ENCODE results near the gene MRPS21.

Gene MRPS21

GRCh38 chr1:150293433-150294253, at the start of gene MRPS21:
TSS of gene MRPS21 (plus strand) at chr1:150293861. CDS start at chr1:150294367, 506 bp downstream.
- peak; percentile 79 for DNase-seq (ENCODE audit: low read depth)

DNA sequence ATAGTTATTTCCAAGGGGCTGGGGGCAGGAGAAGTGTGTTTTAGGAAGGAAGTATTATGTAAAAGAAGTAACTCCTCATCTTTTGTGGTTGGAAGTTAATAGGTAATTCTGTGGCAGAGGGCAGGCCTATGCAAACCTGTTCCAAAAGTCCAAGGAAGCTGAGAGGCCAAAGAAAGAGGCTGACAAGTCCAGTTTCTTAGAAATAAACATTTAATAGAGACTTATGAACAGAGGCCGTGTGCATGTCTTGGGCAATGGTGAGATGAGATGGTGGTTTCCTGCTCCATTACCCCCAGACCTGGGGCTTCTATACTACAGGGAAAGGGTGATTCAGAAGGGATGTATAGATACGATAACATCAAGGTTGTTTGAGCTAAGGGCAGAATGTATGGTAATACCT, 43.7 kb upstream of the MRPS21 start:
- DNase-seq (ENCODE audit: low read depth) = no peak

DNA sequence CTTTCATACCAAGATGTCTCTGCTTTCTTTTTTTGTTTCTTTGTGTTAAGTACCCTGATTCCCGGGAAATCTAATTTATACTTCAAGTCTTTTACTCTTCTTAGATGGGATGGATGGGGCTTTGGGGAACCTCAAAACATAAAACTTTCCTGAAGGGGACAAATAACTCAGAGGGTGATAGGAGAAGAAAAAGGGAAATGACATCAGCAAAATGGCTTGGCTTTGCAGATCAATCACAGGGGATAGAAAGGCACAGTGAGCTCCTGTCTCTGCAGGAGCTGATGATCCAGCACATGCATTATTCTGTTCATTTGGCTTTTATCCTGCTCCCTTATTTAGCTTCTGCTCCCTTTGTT, 37.5 kb upstream of the MRPS21 start:
- DNase-seq (ENCODE audit: low read depth) = no peak

DNA sequence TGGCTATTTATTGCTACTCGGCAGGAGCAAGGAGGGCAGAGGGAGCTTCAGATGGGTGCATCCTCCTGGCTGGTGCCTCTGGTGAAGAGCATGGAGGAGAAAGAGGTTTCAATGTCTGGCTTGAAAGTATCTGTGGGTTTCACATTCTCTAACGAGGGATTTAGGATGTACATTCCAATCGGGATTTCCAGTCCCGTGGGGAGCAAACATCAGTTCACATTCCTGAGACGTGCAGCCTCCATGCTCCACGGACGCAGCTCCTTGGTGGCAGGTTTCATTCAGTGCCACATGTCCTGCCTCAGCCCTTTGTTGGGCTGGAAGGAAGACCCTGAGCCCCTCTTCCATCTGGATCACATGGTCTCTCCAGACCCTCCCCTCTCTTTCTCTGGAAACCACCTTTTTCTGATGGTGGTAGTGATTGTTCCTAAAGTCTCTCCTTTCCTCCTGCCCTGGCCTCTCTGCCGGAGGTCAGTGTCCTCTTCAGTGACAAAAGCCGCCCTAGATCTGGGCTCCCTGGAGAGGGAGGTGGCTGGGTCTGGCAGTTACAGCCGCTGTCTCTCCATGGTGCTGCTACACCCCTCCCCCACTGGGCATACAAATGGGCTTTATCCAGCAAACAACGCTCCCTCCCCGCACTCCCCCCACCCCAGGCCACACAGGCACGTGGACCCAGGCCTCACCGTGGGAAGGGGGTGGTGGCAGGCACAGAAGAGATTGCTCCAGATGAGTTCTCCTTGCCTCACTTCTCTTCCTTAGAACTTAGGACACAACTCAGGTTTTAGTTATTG, 36.9 kb upstream of the MRPS21 start:
- no peak for DNase-seq (ENCODE audit: low read depth)

- no peak for DNase-seq (ENCODE audit: low read depth)
Observed at GRCh38 chr1:150257624-150258585, 35.8 kb upstream of the MRPS21 start, which contains the start of gene CA14. TSS of gene CA14 (plus strand) at chr1:150257774. CDS start at chr1:150258129, 355 bp downstream.

- DNase-seq (ENCODE audit: low read depth) = no peak
Observed at GRCh38 chr1:150259217-150259616, 34.4 kb upstream of the MRPS21 start.

- DNase-seq (ENCODE audit: low read depth) = no peak
Observed at GRCh38 chr1:150259758-150260669, 33.6 kb upstream of the MRPS21 start.

GRCh38 chr1:150261367-150261766, 32.3 kb upstream of the MRPS21 start:
- DNase-seq (ENCODE audit: low read depth) = no peak

- DNase-seq (ENCODE audit: low read depth) = no peak
Observed at GRCh38 chr1:150262388-150263320, 31.0 kb upstream of the MRPS21 start.

GRCh38 chr1:150263549-150263948, 30.1 kb upstream of the MRPS21 start:
- DNase-seq (ENCODE audit: low read depth) = no peak

DNA sequence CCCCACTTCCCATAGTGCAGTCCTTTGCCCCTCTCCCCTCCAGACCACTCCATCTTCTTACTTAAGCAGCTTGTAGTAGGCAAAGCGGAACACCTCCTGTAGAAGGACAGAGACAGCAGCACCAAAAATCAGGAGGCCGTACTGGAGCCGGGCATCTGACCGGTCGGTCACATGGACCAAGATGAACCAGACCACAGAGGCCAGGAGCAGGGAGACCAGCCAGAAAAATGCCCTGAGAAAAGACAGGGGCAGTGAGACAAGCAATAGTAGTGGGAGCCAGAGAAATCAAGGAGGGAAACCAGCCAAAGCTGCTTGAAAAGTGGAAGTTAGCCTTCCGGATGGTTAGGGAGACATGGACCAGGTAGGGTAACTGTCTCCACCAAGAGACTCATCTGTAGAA, 25.8 kb upstream of the MRPS21 start:
- no peak for DNase-seq (ENCODE audit: low read depth)

DNA sequence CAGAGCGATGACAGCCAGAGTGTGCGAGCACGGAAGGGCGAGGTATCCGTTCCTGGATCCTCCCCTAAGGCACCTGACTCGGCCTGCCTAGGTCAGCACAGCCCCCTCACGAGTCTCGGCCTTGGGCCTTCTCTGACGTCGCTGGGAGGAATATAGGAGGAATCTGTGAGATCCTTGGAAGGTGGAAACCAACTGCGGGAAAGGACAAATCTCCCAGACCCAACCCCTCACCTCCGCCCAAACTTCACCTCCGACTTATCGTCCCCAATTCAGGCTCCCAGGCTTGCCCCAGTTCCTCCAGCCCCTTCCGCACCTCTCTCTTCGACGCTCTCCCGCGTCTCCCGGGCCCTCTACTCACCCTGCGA, 25.3 kb upstream of the MRPS21 start:
- no peak for DNase-seq (ENCODE audit: low read depth)

DNA sequence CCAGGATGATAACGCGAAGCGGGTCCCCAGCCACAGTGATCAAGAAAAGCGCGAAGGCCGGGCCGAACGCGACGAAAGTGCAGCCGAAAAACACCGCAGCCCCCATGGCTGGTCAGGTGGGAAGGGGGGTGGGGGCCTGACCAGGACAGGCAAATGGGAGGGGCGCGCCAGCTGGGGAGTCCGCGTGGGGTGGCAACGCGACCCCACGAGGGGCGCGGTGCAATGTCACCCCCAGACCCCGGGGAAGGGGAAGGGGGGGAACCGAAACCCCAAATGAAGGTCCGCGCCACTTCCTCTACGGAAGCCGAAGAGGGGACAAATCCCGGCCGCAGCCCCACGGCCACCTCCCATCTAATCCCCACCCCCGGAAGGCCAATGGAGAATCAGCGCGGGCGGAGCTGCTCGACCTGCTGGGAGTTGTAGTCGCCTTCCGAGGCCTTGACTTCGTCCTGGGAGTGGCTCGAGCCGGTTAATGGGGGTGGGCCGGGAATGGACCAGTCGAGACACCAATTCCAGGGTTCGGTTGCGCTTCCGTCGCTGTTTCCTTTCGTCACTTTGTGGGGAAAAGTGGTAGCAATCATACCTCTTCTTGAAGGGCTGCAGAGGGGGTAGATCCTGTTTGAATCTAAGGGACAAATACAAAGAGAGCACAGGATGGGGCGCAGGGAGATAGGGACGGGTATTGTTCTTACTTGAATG, 24.8 kb upstream of the MRPS21 start, which contains the start of gene APH1A:
Gene APH1A (minus strand): TSS at position 312 of the 699 bp plus-strand sequence. CDS start 206 bp downstream, at position 106.
- DNase-seq (ENCODE audit: low read depth) = peak; percentile 89

GRCh38 chr1:150269451-150269850, 24.2 kb upstream of the MRPS21 start:
- no peak for DNase-seq (ENCODE audit: low read depth)

- DNase-seq (ENCODE audit: low read depth) = no peak
Observed at GRCh38 chr1:150271291-150271959, 22.2 kb upstream of the MRPS21 start.

- no peak for DNase-seq (ENCODE audit: low read depth)
Observed at GRCh38 chr1:150273311-150273710, 20.4 kb upstream of the MRPS21 start.

DNA sequence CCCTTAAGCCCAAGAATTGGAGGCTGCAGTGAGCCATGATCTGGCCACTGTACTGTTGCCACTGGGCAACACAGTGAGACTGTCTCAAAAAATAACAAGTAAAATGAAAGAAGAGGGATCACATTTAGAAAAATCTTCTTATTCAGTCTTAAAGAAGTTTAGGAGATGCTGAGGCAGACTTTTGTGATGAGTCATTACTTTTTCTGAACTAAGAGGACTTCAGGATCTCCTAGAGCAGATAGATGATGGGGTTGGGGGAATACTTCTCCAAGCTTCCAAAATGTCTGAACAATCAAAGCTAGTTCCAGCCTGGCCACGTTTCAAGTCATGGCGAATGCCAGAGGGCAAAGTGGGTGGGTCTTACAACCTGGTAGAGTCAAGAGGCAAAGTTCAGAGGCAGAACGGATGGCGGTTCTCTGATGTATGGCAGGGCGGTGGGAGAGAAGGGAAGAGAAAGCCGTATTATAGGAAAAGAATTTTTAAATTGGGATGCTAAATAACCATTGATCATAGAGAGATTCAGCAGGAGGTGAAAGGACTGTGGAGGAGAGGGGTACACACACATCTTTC, 13.4 kb upstream of the MRPS21 start:
- DNase-seq (ENCODE audit: low read depth) = no peak

GRCh38 chr1:150281221-150281757, 12.4 kb upstream of the MRPS21 start:
- no peak for DNase-seq (ENCODE audit: low read depth)
